ENCODE data around the gene PROSER2. TPM values are rescaled to one million over a fixed set of nuclear protein-coding genes. Genes with fewer than 3 reads are reported as not detected.

PROSER2 gene
- total RNA-seq, 1 donor, result 3.9 TPM

DNA sequence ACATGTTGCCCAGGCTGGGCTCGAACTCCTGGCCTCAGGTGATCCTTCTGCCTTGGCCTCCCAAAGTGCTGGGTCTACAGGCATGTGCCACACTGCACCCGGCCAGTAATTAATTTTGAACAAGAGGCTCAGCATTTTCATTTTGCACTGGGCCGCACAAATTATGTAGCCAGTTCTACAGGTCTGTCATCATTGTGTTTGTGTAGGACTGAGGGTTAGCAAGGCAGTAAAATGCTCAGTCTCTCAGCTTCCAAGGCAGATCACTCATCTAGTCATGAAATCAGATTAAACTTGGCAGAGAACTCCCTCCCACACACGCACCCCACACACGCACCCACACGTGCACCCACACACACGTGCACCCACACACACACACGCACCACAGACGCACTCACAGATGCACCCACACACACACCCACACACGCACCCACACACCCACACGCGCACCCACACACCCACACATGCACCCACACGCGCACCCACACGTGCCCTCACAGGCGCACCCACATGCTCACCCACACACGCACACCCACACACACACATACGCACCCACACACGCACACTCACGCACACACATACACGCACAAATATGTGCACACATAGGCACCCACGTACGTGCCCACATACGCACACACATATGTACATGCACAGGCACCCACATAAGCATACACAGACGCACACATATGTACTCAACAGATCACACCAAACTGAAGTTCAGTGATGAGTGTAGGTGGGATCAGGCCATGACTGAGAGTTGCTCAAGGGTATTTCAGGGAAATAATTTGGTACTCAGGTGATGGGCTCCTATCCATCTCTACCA lies 27.8 kb upstream of the PROSER2 start:
- TF ChIP-seq, protein P1, sequence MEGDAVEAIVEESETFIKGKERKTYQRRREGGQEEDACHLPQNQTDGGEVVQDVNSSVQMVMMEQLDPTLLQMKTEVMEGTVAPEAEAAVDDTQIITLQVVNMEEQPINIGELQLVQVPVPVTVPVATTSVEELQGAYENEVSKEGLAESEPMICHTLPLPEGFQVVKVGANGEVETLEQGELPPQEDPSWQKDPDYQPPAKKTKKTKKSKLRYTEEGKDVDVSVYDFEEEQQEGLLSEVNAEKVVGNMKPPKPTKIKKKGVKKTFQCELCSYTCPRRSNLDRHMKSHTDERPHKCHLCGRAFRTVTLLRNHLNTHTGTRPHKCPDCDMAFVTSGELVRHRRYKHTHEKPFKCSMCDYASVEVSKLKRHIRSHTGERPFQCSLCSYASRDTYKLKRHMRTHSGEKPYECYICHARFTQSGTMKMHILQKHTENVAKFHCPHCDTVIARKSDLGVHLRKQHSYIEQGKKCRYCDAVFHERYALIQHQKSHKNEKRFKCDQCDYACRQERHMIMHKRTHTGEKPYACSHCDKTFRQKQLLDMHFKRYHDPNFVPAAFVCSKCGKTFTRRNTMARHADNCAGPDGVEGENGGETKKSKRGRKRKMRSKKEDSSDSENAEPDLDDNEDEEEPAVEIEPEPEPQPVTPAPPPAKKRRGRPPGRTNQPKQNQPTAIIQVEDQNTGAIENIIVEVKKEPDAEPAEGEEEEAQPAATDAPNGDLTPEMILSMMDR (IDR thresholded peaks at IDR 0.05; ENCODE audit: insufficient read depth, low read depth, low read length), result no peak
- no peak for DNase-seq (ENCODE audit: low read depth)
- H3K4me3 ChIP-seq (ENCODE audit: low read depth, low read length), result no peak overlapping the region

GRCh38 chr10:11796474-11796873 lies 26.7 kb upstream of the PROSER2 start:
- H3K4me3 ChIP-seq (ENCODE audit: low read depth, low read length), result no peak overlapping the region
- no peak for DNase-seq (ENCODE audit: low read depth)
- TF ChIP-seq, protein P1 (IDR thresholded peaks at IDR 0.05; ENCODE audit: insufficient read depth, low read depth, low read length), result no peak

DNA sequence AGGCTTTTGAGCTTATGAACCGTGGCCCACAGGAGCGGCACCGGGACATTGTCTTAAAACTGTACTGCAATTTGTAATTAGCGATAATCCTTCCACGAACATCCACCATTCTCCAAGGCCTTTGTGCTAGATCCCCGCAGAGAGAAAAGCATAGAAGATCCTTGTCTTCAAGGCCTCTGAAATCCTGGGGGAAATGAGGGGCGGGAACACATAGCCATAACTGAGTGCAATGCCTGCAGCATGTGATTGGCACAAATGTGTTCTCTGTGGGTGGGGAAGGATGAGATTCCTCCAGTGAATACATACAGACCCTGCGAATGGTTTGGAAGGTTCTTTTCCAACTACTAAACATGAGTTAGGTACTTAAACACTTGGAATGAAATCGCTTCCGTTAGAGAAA lies 25.9 kb upstream of the PROSER2 start:
- TF ChIP-seq, protein P1 (IDR thresholded peaks at IDR 0.05; ENCODE audit: insufficient read depth, low read depth, low read length), result no peak
- no peak overlapping the region for H3K4me3 ChIP-seq (ENCODE audit: low read depth, low read length)

GRCh38 chr10:11797847-11798633 lies 25.1 kb upstream of the PROSER2 start:
- no peak overlapping the region for H3K4me3 ChIP-seq (ENCODE audit: low read depth, low read length)
- TF ChIP-seq, protein P1 (IDR thresholded peaks at IDR 0.05; ENCODE audit: insufficient read depth, low read depth, low read length), result no peak
- DNase-seq (ENCODE audit: low read depth), result no peak

More for the DNA sequence above, 25.9 kb upstream of the PROSER2 start:
- no peak for DNase-seq (ENCODE audit: low read depth)

- no peak overlapping the region for H3K4me3 ChIP-seq (ENCODE audit: low read depth, low read length)
- TF ChIP-seq, protein P1 (IDR thresholded peaks at IDR 0.05; ENCODE audit: insufficient read depth, low read depth, low read length), result no peak
- DNase-seq (ENCODE audit: low read depth), result peak; percentile 14
These were observed 24.1 kb upstream of the PROSER2 start for GRCh38 chr10:11798845-11799735.

DNA sequence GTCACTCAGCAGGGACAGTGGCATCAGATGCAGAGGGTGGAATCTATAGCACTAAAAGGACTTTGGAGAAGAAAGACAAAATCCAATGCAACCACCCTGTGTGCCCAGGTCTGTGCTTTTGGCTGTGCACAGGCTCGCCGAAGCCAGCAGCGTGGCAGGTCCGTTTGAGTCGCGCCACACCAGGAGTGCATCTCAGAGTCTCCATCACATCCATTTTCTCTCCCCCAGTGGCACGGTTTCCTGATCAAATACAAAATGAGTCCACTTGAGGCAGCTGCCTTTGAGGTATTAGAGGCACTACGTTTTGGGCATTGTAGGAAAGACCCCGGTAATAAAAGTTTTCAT lies 23.4 kb upstream of the PROSER2 start:
- TF ChIP-seq, protein P1 (IDR thresholded peaks at IDR 0.05; ENCODE audit: insufficient read depth, low read depth, low read length), result no peak

More for the DNA sequence above, 23.4 kb upstream of the PROSER2 start:
- no peak overlapping the region for H3K4me3 ChIP-seq (ENCODE audit: low read depth, low read length)
- no peak for DNase-seq (ENCODE audit: low read depth)
